Measurements from ENCODE around the gene GRM7.

GRM7 gene

DNA sequence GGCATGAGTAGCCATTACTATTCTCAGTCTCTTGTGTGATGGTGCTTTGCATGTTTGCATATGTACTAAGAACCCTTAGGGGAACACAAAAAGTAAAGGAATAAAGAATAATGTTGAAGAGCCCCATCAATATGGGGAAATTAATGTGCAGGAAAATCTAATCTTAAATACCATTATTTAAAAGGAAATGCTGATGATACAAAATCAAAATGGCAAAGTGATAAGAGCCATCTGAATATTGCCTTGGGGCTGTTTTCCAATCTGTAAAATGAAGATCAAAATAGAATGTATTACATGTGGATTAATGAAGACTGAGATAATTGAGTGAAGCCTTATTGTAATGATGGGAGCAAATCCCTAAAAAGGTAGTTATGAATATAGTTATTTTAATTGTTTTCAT is 771.4 kb downstream of the GRM7 start:
- Histone ChIP-seq H3K4me1 (ENCODE audit: insufficient read depth, low read length) (no peaks in the 10 kb centered on the region), H3K4me3 (ENCODE audit: low read length) (no peak overlapping the region), H3K36me3 (ENCODE audit: insufficient read depth, low read length) (no peaks in the 10 kb centered on the region), H2AFZ (ENCODE audit: low read depth, low read length) (no peak overlapping the region), H3K9me3 (ENCODE audit: low read length) (no peaks in the 10 kb centered on the region), H3K27me3 (ENCODE audit: insufficient read depth, low read length) (no peaks in the 10 kb centered on the region)

DNA sequence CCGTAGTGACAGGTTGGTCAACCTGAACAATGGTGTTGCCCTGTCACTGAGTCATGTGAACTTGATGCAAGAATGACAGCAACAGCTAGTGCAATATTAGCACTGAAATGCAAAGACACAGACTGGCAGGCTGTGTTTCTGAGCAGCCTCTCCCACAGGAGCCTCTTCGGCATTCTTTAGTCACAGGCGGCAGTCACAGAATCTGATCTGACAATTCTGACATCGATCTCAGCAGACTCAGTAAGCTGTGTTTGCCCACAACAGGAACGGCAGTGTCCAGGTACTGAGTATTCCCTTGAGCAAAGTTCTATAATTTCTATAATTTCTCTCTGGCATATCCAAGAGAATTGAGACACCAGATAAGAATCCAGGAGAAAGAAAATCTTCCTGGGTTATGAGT is 776.8 kb downstream of the GRM7 start:
- Histone ChIP-seq H3K36me3 (ENCODE audit: insufficient read depth, low read length) (no peaks in the 10 kb centered on the region), H3K4me1 (ENCODE audit: insufficient read depth, low read length) (no peaks in the 10 kb centered on the region), H2AFZ (ENCODE audit: low read depth, low read length) (no peak overlapping the region), H3K27me3 (ENCODE audit: insufficient read depth, low read length) (no peaks in the 10 kb centered on the region), H3K9me3 (ENCODE audit: low read length) (no peaks in the 10 kb centered on the region), H3K4me3 (ENCODE audit: low read length) (no peak overlapping the region)

- Histone ChIP-seq H3K36me3 (ENCODE audit: insufficient read depth, low read length) (no peaks in the 10 kb centered on the region), H3K27me3 (ENCODE audit: insufficient read depth, low read length) (no peaks in the 10 kb centered on the region), H3K4me3 (ENCODE audit: low read length) (no peak overlapping the region), H3K4me1 (ENCODE audit: insufficient read depth, low read length) (no peaks in the 10 kb centered on the region), H3K9me3 (ENCODE audit: low read length) (no peaks in the 10 kb centered on the region), H2AFZ (ENCODE audit: low read depth, low read length) (no peak overlapping the region)
Measured at GRCh38 chr3:7638103-7638502, 777.2 kb downstream of the GRM7 start.

- Histone ChIP-seq H3K4me1 (ENCODE audit: insufficient read depth, low read length) (no peaks in the 10 kb centered on the region), H3K9me3 (ENCODE audit: low read length) (no peaks in the 10 kb centered on the region), H3K36me3 (ENCODE audit: insufficient read depth, low read length) (no peaks in the 10 kb centered on the region), H2AFZ (ENCODE audit: low read depth, low read length) (no peak overlapping the region), H3K4me3 (ENCODE audit: low read length) (no peak overlapping the region), H3K27me3 (ENCODE audit: insufficient read depth, low read length) (no peaks in the 10 kb centered on the region)
Measured at GRCh38 chr3:7640787-7641186, 779.9 kb downstream of the GRM7 start.

- Histone ChIP-seq H3K36me3 (ENCODE audit: insufficient read depth, low read length) (no peaks in the 10 kb centered on the region), H2AFZ (ENCODE audit: low read depth, low read length) (no peak overlapping the region), H3K9me3 (ENCODE audit: low read length) (no peaks in the 10 kb centered on the region), H3K4me1 (ENCODE audit: insufficient read depth, low read length) (no peaks in the 10 kb centered on the region), H3K27me3 (ENCODE audit: insufficient read depth, low read length) (no peaks in the 10 kb centered on the region), H3K4me3 (ENCODE audit: low read length) (no peak overlapping the region)
Measured at GRCh38 chr3:7646851-7647250, 785.9 kb downstream of the GRM7 start.

DNA sequence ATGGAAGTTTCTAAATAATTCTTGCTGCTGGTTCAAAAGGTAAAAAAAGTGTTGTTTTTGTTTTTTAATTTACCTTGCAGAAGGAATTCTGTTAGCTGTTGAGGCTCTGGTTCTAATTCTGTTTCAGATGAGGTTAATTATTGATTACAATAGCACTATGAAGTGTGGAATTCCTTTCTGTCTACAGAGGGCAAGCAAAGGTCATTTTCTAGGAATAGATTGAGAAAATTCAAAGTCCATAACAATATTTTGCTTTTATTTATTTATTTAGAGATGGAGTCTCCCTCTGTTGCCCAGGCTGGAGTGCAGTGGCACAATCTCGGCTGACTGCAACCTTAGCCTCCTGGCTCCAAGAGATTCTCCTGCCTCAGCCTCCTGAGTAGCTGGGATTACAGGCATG is 789.6 kb downstream of the GRM7 start:
- no peaks in the 10 kb centered on the region for H3K36me3 ChIP-seq (ENCODE audit: insufficient read depth, low read length)
- no peaks in the 10 kb centered on the region for H3K27me3 ChIP-seq (ENCODE audit: insufficient read depth, low read length)
- no peaks in the 10 kb centered on the region for H3K4me1 ChIP-seq (ENCODE audit: insufficient read depth, low read length)
- H2AFZ ChIP-seq (ENCODE audit: low read depth, low read length), result no peak overlapping the region
- H3K4me3 ChIP-seq (ENCODE audit: low read length), result no peak overlapping the region
- H3K9me3 ChIP-seq (ENCODE audit: low read length), result no peaks in the 10 kb centered on the region

- H3K4me1 ChIP-seq (ENCODE audit: insufficient read depth, low read length), result no peaks in the 10 kb centered on the region
- H3K9me3 ChIP-seq (ENCODE audit: low read length), result no peaks in the 10 kb centered on the region
- H3K27me3 ChIP-seq (ENCODE audit: insufficient read depth, low read length), result no peaks in the 10 kb centered on the region
- no peaks in the 10 kb centered on the region for H3K36me3 ChIP-seq (ENCODE audit: insufficient read depth, low read length)
- no peak overlapping the region for H3K4me3 ChIP-seq (ENCODE audit: low read length)
- H2AFZ ChIP-seq (ENCODE audit: low read depth, low read length), result no peak overlapping the region
Measured at GRCh38 chr3:7651274-7651673, 790.4 kb downstream of the GRM7 start.

GRCh38 chr3:7657214-7658112 is 796.5 kb downstream of the GRM7 start:
- H3K27me3 ChIP-seq (ENCODE audit: insufficient read depth, low read length), result no peaks in the 10 kb centered on the region
- no peaks in the 10 kb centered on the region for H3K36me3 ChIP-seq (ENCODE audit: insufficient read depth, low read length)
- no peaks in the 10 kb centered on the region for H3K4me1 ChIP-seq (ENCODE audit: insufficient read depth, low read length)
- no peak overlapping the region for H3K4me3 ChIP-seq (ENCODE audit: low read length)
- H3K9me3 ChIP-seq (ENCODE audit: low read length), result no peaks in the 10 kb centered on the region
- H2AFZ ChIP-seq (ENCODE audit: low read depth, low read length), result no peak overlapping the region

DNA sequence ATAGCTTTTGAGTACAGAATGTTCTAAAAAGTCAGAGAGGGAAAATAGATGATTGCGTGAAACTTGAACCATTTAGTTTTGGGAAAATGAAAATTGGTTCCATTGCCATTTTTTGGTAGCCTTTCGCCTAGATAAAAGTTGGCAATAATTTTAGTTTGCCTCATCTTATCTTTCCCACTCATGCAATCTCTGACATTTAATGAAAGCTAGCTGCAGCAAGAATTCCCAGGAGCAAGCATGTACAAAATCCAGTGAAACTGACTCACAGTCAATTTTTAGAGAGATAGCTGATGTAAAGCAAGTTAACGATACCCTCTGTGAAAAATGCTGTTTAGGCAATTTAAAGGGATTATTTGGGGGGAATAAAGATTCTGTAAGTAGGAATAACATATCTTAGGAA is 797.4 kb downstream of the GRM7 start:
- Histone ChIP-seq H3K36me3 (ENCODE audit: insufficient read depth, low read length) (no peaks in the 10 kb centered on the region), H3K9me3 (ENCODE audit: low read length) (no peaks in the 10 kb centered on the region), H2AFZ (ENCODE audit: low read depth, low read length) (no peak overlapping the region), H3K4me1 (ENCODE audit: insufficient read depth, low read length) (no peaks in the 10 kb centered on the region), H3K4me3 (ENCODE audit: low read length) (no peak overlapping the region), H3K27me3 (ENCODE audit: insufficient read depth, low read length) (no peaks in the 10 kb centered on the region)

DNA sequence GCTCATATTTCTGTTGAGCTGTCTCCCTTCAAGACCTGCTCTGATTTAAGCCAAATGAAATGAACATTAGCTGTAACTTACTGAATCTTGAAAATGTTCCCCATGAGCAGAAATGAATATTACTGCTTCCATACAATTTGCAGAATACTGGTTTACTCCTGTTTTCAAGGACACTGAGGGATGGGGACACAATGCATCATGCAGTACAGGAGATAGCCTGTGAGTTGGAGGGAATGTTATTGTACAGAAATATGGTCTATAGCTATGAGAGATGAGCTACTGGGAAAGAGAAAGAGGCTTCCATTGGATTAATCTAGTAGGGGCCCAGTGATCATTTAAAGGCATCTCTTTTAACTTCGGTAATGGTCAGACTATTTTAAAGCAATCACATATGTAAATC is 798.2 kb downstream of the GRM7 start:
- Histone ChIP-seq H3K36me3 (ENCODE audit: insufficient read depth, low read length) (no peaks in the 10 kb centered on the region), H3K27me3 (ENCODE audit: insufficient read depth, low read length) (no peaks in the 10 kb centered on the region), H3K4me3 (ENCODE audit: low read length) (no peak overlapping the region), H3K9me3 (ENCODE audit: low read length) (no peaks in the 10 kb centered on the region), H3K4me1 (ENCODE audit: insufficient read depth, low read length) (no peaks in the 10 kb centered on the region), H2AFZ (ENCODE audit: low read depth, low read length) (no peak overlapping the region)

DNA sequence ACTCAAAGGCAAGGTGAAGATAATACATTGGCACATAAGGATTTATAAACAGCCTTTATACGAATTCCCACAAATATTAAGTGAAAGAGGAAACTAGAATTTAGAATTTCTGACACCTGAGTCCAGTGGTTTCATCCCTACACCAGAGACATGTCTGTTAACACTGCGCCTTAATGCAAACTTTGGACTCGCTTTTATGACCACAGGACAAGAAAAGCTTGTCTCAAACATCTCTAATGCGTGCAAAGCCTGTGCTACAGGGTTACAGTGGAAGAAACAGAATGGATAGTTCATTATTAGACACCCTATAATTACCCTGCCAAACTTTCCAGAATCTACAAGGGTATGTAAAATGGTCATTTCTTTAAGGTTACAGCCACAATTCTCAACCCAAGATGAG is 802.9 kb downstream of the GRM7 start:
- no peak overlapping the region for H3K4me3 ChIP-seq (ENCODE audit: low read length)
- no peak overlapping the region for H2AFZ ChIP-seq (ENCODE audit: low read depth, low read length)
- no peaks in the 10 kb centered on the region for H3K36me3 ChIP-seq (ENCODE audit: insufficient read depth, low read length)
- no peaks in the 10 kb centered on the region for H3K27me3 ChIP-seq (ENCODE audit: insufficient read depth, low read length)
- no peaks in the 10 kb centered on the region for H3K9me3 ChIP-seq (ENCODE audit: low read length)
- H3K4me1 ChIP-seq (ENCODE audit: insufficient read depth, low read length), result no peaks in the 10 kb centered on the region

DNA sequence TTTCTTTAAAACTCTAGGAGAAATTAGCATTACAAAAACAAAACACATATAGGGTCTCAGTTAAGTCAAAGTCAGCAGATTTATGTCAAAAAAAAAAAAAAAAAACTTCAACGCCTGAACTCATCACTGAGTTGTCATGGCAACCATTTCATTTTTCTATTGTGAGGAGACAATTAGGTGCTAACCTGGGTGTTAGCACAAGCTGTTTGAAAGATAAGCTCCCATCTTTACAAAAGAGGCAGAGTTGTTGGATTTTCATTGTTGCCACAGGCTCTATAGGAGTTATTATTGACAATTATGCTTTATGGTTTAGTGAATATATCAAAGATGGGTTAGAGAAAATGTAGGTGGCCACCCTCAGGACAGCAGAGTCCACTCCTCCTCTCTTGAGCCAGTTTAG is 806.9 kb downstream of the GRM7 start:
- no peaks in the 10 kb centered on the region for H3K27me3 ChIP-seq (ENCODE audit: insufficient read depth, low read length)
- no peaks in the 10 kb centered on the region for H3K9me3 ChIP-seq (ENCODE audit: low read length)
- H3K36me3 ChIP-seq (ENCODE audit: insufficient read depth, low read length), result no peaks in the 10 kb centered on the region
- no peak overlapping the region for H2AFZ ChIP-seq (ENCODE audit: low read depth, low read length)
- no peak overlapping the region for H3K4me3 ChIP-seq (ENCODE audit: low read length)
- H3K4me1 ChIP-seq (ENCODE audit: insufficient read depth, low read length), result no peaks in the 10 kb centered on the region

GRCh38 chr3:7669641-7670040 is 808.7 kb downstream of the GRM7 start:
- Histone ChIP-seq H3K4me3 (ENCODE audit: low read length) (no peak overlapping the region), H3K4me1 (ENCODE audit: insufficient read depth, low read length) (no peaks in the 10 kb centered on the region), H3K36me3 (ENCODE audit: insufficient read depth, low read length) (no peaks in the 10 kb centered on the region), H2AFZ (ENCODE audit: low read depth, low read length) (no peak overlapping the region), H3K9me3 (ENCODE audit: low read length) (no peaks in the 10 kb centered on the region), H3K27me3 (ENCODE audit: insufficient read depth, low read length) (no peaks in the 10 kb centered on the region)

- no peaks in the 10 kb centered on the region for H3K27me3 ChIP-seq (ENCODE audit: insufficient read depth, low read length)
- no peaks in the 10 kb centered on the region for H3K9me3 ChIP-seq (ENCODE audit: low read length)
- H3K36me3 ChIP-seq (ENCODE audit: insufficient read depth, low read length), result no peaks in the 10 kb centered on the region
- no peak overlapping the region for H3K4me3 ChIP-seq (ENCODE audit: low read length)
- H2AFZ ChIP-seq (ENCODE audit: low read depth, low read length), result no peak overlapping the region
- H3K4me1 ChIP-seq (ENCODE audit: insufficient read depth, low read length), result no peaks in the 10 kb centered on the region
Measured at GRCh38 chr3:7678521-7678920, 817.6 kb downstream of the GRM7 start.
